Vagina (tissue), 2 donors: ENCODE results near the gene DHX57. TPM values are rescaled to one million over a fixed set of nuclear protein-coding genes. Genes with fewer than 3 reads are reported as not detected.
A peak's percentile ranks its signal among the peaks of the same experiment; 100 is the strongest.
"Not testable (repeated sequence)": the region's sequence is repeated elsewhere in the genome, so short reads cannot be mapped to it uniquely, and the experiment has no call there.

Experiments used
- DNase-seq, 2 donors: peaks; one replicate each; pipeline ENCODE4 v3.0.0-alpha.2; 2017; ENCODE audit errors: extremely low spot score in 2 of 2
- H3K27ac ChIP-seq: fragments of 200-600 bp; sonication (generic); one replicate; pipeline ENCODE4 v1.5.1; 2019
- H3K27me3 ChIP-seq: fragments of 200-600 bp; sonication (generic); one replicate; pipeline ENCODE4 v1.5.1; 2019
- H3K36me3 ChIP-seq, 2 donors: fragments of 200-600 bp; sonication (generic); one replicate each; pipeline ENCODE4 v1.5.1; 2017 to 2019
- H3K4me1 ChIP-seq: fragments of 200-600 bp; sonication (generic); one replicate; pipeline ENCODE4 v1.5.1; 2019
- H3K4me3 ChIP-seq, 2 donors: fragments of 200-600 bp; sonication (generic); 1 replicate in 1 of 2; 2 replicates in 1 of 2; pipeline ENCODE4 v1.5.1; 2016 to 2019
- H3K9me3 ChIP-seq: fragments of 200-600 bp; sonication (generic); one replicate; pipeline ENCODE4 v1.5.1; 2019
- CTCF ChIP-seq, 3 experiments: fragments of 450-650 bp in 2 of 3; fragments of 200-600 bp in 1 of 3; sonication (generic) in 1 of 3; IDR thresholded peaks; one replicate each; pipeline ENCODE4 v1.5.1; 2017 to 2019; ENCODE audit warnings: antibody characterized with exemption in 3 of 3, mild to moderate bottlenecking in 2 of 3, moderate library complexity in 2 of 3
- POLR2A ChIP-seq, 2 donors: fragments of 450-650 bp; IDR thresholded peaks; one replicate each; pipeline ENCODE4 v1.6.1; 2017; ENCODE audit warnings: antibody characterized with exemption in 2 of 2, mild to moderate bottlenecking in 2 of 2, moderate library complexity in 2 of 2
- POLR2AphosphoS5 ChIP-seq, 2 donors: sonication (generic); formaldehyde crosslinking; IDR thresholded peaks; one replicate each; pipeline ENCODE4 v1.9.0; 2017; ENCODE audit warnings: antibody characterized with exemption in 2 of 2, mild to moderate bottlenecking in 2 of 2, low read depth in 1 of 2; ENCODE audit not compliant: insufficient read depth in 1 of 2
- intact Hi-C: fragments of 100-400 bp; cut with DNase I; formaldehyde crosslinking; loops from one replicate; pipeline ENCODE4 v1.15.1; 2023
- total RNA-seq: library from RNA; depleted of rRNA; stranded (reverse); fragments of >200 nt; gene quantifications from one replicate; pipeline ENCODE4 v1.2.3, GENCODE V29; 2016

The DHX57 gene
- total RNA-seq, 1 donor from 2014 or later = 10.6 TPM

- TF ChIP-seq POLR2AphosphoS5 (IDR thresholded peaks at IDR 0.05; ENCODE audit: insufficient read depth in 1 of 2, low read depth in 1 of 2) (no peak), CTCF (IDR thresholded peaks at IDR 0.05) (no peak), POLR2A (IDR thresholded peaks at IDR 0.05) (no peak)
- Histone ChIP-seq H3K27me3 (no peaks in the 10 kb centered on the region), H3K4me3 (no peak overlapping the region), H3K4me1 (no peaks in the 10 kb centered on the region), H3K36me3 (peaks cover 0 to 14% of the 10 kb centered on the region in 2 donors), H3K27ac (peak overlapping the region; percentile 40), H3K9me3 (no peaks in the 10 kb centered on the region)
- DNase-seq = no peak
- intact Hi-C loops = no loop called here
Measured at GRCh38 chr2:38829971-38830370, 45.8 kb downstream of the DHX57 start.

- H3K4me3 ChIP-seq = no peak overlapping the region
- no peak overlapping the region for H3K27ac ChIP-seq
- intact Hi-C loops = no loop called here
- TF ChIP-seq POLR2A (IDR thresholded peaks at IDR 0.05) = no peak
- TF ChIP-seq CTCF (IDR thresholded peaks at IDR 0.05) = no peak
- TF ChIP-seq POLR2AphosphoS5 (IDR thresholded peaks at IDR 0.05; ENCODE audit: insufficient read depth in 1 of 2, low read depth in 1 of 2) = no peak
- no peaks in the 10 kb centered on the region for H3K9me3 ChIP-seq
- no peaks in the 10 kb centered on the region for H3K4me1 ChIP-seq
- peaks cover 0 to 28% of the 10 kb centered on the region in 2 donors for H3K36me3 ChIP-seq
- DNase-seq = no peak
- no peaks in the 10 kb centered on the region for H3K27me3 ChIP-seq
Measured at GRCh38 chr2:38828460-38828859, 47.3 kb downstream of the DHX57 start.

- H3K27ac ChIP-seq = peak overlapping the region; percentile 37
- H3K27me3 ChIP-seq, DNase-seq, H3K4me1 ChIP-seq, H3K9me3 ChIP-seq, H3K4me3 ChIP-seq, intact Hi-C loops: not testable (repeated sequence)
- H3K36me3 ChIP-seq = peaks cover 0 to 33% of the 10 kb centered on the region in 2 donors
Measured at GRCh38 chr2:38827539-38828145, 48.1 kb downstream of the DHX57 start.

- no peak overlapping the region for H3K27ac ChIP-seq
- intact Hi-C loops = no loop called here
- H3K27me3 ChIP-seq = no peaks in the 10 kb centered on the region
- no peaks in the 10 kb centered on the region for H3K4me1 ChIP-seq
- H3K36me3 ChIP-seq = peaks cover 0 to 42% of the 10 kb centered on the region in 2 donors
- no peak for DNase-seq
- TF ChIP-seq POLR2AphosphoS5 (IDR thresholded peaks at IDR 0.05; ENCODE audit: insufficient read depth in 1 of 2, low read depth in 1 of 2) (no peak), CTCF (IDR thresholded peaks at IDR 0.05) (no peak), POLR2A (IDR thresholded peaks at IDR 0.05) (no peak)
- H3K9me3 ChIP-seq = no peaks in the 10 kb centered on the region
- no peak overlapping the region for H3K4me3 ChIP-seq
Measured at GRCh38 chr2:38825956-38826355, 49.8 kb downstream of the DHX57 start.

- H3K4me3 ChIP-seq = no peak overlapping the region
- no peak for TF ChIP-seq POLR2AphosphoS5 (IDR thresholded peaks at IDR 0.05; ENCODE audit: insufficient read depth in 1 of 2, low read depth in 1 of 2)
- H3K27ac ChIP-seq = no peak overlapping the region
- intact Hi-C loops = no loop called here
- H3K27me3 ChIP-seq = no peaks in the 10 kb centered on the region
- H3K36me3 ChIP-seq = peaks cover 0 to 42% of the 10 kb centered on the region in 2 donors
- DNase-seq = no peak
- H3K4me1 ChIP-seq = no peaks in the 10 kb centered on the region
- no peaks in the 10 kb centered on the region for H3K9me3 ChIP-seq
Measured at GRCh38 chr2:38824906-38825305, 50.8 kb downstream of the DHX57 start.

GRCh38 chr2:38823386-38823785 lies 52.3 kb downstream of the DHX57 start:
- Histone ChIP-seq H3K4me3 (no peak overlapping the region), H3K27ac (no peak overlapping the region), H3K36me3 (peaks cover 0 to 48% of the 10 kb centered on the region in 2 donors), H3K27me3 (no peaks in the 10 kb centered on the region), H3K4me1 (no peaks in the 10 kb centered on the region), H3K9me3 (no peaks in the 10 kb centered on the region)
- TF ChIP-seq POLR2AphosphoS5 (IDR thresholded peaks at IDR 0.05; ENCODE audit: insufficient read depth in 1 of 2, low read depth in 1 of 2) = no peak
- TF ChIP-seq CTCF (IDR thresholded peaks at IDR 0.05) = no peak
- no peak for TF ChIP-seq POLR2A (IDR thresholded peaks at IDR 0.05)
- intact Hi-C loops = no loop called here
- DNase-seq = no peak
